Activated gamma-delta T cell (primary cell): ENCODE results near the gene SORBS2.

ENCODE experiments used
- DNase-seq: peaks from one replicate; lab custom pipeline; 2025; lab: John Stamatoyannopoulos, UW

SORBS2 gene

DNA sequence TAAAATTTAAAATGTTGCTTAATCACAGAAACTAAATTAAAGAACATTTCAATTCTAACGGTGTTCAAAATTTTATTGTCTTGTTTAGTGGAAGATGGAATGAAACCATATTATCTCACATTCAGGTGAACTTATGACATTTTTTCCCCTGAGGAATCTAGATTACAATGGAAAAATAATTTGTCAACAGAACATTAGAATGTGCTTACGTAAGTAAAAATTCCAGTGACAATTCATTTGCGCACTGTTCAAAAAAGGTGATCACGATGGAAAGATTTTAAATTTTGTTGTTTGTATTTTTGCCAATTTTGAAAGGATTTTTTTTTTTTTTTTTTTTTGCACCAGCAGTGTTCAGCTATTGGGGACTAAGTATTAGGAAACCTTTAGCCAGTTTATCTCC is 23.3 kb upstream of the SORBS2 start:
- no peak for DNase-seq

DNA sequence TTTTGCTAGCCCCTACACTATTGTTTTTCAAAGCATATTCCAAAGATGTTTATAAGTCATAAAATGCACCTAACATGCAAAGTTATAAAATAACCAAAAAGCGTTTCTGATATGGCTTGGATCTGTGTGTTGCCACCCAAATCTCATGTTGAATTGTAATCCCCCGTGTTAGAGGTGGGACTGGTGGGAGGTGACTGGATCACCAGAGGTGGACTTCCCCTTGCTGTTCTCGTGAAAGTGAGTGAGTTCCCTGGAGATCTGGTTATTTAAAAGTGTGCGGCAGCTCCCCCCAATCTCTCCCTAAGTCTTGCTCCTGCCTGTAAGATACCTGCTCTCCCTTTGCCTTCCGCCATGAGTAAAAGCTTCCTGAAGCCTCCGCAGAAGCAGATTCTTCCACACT is 22.8 kb upstream of the SORBS2 start:
- no peak for DNase-seq

DNA sequence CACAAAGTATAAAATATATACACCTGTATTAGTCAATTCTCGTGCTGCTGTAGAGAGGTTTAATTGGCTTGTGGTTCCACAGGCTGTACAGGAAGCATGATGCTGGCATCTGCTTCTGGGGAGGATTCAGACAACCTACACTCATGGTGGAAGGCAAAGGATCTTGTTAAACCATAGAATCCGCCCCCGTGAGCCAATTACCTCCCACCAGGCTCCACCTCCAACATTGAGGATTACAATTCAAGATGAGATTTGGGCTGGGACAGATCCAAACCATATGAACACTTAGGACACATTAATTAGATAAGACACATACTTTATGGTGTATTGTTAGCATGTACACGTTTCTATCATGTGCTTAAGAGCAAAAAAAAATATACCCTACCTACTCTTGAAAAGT is 22.1 kb upstream of the SORBS2 start:
- DNase-seq = no peak

DNA sequence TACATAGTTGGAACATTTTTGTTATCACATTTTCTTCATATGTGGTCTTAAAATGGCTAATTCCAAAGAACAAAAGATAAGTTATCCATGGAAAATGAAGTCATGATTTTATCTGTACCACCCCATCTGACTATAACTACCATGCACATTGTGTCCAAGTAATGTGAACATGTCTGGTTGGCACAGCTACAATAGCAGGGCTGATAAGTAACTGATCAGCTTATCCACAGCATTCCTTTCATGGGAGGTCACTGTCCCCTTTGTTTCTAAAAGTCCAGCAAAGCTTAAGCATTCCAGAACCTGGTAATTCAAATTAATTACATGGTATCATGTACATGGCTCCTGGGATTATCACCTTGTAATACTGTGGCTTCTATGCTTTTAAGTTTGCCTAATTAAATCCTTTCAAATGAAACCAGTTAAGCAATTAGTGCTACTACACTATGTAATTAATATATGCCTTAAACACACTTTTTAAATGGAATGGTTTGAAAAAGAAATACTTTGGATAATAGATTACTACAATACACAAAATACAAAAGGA is 21.1 kb upstream of the SORBS2 start:
- DNase-seq = no peak

DNA sequence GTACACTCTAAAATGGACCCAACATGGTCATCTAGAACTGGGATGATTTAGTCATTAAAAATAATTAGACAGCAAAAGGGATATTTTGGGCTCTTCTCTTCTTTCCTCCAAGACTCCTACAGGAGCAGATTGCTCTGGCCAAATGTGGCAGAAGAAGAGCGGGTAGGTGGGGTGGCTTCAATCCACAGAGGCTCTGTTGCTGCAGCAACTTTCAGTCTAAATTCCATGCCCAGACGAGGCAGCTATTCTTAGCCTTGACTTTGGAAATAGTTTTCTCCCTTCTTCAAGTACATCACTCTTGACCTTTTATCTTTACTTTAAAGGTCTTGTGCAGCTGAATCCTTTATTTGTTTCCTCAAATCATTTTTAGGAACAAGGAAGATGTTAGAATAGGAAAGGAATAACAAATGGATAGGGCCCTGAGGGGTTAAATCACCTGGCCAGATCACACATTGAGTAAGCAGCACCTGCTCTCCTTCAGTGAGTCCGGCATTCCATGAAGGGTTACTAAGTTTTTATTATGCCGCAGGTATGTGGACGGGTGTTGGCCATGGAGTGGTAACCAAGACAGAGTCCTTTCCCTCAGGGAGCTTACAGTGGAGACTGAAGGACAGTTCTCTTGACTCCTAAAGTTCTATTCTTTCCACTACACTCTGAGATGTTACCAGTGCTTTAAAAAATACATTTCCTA is 19.3 kb upstream of the SORBS2 start:
- no peak for DNase-seq

DNA sequence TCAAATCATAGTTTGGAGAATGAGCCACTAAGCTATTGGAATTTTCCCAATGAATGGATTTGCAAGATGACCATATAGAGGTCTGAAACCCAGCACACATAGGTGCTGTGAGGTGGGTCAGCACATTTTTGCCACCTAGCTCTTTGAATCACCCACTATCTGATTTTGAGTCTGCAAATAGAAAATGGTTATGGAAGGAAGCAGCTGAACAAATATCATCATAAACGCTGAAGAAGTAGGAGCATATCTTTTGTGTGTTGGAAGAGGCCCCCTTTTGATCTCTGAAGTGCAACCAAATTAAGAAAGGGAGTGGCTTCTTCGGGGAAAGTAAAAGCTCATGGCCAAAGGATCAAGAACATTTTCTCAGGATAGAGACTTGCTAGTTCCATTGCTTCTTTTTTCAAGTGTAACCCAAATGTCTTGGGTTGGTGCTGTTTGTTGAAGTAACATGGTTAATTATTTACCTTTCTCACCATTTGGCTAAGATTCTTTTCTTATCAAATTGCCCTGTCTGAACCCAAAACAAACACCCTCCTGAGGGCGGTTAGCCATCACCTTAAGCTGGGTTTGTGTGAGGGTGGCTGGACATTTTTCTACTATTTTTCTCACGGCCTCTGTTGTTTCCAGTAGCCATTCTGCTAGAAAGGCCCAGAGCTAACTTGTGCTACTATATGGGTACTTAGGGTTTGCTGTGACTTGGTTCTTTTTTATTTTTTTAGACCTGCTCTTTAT is 18.4 kb upstream of the SORBS2 start:
- no peak for DNase-seq

DNA sequence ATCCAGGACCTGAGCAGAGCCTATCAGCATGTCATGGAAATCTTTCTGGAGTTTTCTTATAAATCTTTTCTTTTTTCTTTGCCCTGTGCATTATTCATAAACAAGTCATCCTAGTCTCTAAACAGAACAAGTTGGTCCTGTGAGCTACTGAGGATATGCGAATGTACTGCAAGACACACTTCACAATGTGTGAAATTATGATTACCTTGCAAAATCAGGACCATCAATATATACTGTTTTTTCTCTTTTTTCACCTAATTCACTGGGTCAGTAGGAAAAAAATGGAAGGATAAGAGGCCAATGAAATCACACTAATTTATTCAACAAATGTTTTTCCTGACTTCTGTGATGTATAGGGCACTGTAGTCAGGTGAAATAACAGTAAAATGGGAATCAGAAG is 14.4 kb upstream of the SORBS2 start:
- no peak for DNase-seq

DNA sequence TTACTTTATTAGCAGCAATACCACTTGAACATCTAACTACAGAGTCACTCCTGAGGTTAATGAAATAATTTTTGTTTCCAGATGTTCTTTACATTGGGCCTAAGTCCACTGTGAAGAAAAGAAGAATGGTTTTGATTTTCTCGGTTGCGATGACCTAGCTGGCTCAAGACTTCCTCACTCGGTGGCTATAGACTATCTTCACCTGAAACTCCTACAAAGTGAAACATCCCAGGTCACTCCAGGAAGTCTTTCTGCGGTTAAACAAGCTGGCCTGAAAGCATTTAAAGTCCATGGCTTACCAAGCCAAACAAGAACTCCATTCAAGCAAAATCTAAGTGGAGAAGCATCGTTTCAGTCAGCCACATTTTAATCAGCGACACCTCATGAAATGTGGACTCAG is 13.7 kb upstream of the SORBS2 start:
- DNase-seq = no peak

DNA sequence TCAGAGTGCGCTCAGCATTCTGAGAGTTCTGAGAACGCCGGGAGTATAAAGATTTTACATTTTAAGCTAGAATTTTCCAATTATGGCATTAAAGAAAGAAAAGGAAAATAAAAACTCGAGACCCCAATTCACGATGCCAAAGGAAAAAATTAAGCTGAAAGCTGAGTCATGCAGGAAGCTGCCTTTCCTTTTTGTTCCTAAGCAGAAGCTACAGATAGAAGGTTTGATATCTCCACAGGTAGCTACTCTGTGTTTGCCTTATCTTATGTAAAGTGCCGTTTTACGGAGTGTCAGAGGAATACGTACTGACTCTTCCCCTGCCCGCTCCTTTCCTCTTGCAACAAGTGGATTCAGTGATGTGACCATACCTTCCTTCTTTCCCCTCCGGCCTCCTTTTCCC is 10.8 kb upstream of the SORBS2 start:
- no peak for DNase-seq

DNA sequence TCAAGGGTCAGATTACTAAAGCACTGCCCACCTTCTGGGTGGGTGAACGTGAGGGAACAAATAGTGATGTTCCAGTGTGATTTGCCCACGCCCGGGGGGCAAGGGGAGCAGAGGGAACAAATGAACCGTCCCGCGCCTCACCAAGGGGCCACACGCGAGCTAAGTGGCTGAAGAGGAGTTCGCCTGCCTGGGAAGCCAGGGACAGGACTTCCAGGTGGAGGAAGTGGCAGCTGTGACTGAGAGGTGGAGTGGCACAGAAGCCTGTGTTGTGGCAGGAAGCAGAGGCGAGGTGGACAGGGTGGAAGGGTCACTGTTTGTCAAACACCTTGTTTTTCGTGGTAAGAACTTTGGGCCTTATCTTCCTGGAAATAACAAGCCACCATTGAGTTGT is 9.0 kb upstream of the SORBS2 start:
- no peak for DNase-seq

DNA sequence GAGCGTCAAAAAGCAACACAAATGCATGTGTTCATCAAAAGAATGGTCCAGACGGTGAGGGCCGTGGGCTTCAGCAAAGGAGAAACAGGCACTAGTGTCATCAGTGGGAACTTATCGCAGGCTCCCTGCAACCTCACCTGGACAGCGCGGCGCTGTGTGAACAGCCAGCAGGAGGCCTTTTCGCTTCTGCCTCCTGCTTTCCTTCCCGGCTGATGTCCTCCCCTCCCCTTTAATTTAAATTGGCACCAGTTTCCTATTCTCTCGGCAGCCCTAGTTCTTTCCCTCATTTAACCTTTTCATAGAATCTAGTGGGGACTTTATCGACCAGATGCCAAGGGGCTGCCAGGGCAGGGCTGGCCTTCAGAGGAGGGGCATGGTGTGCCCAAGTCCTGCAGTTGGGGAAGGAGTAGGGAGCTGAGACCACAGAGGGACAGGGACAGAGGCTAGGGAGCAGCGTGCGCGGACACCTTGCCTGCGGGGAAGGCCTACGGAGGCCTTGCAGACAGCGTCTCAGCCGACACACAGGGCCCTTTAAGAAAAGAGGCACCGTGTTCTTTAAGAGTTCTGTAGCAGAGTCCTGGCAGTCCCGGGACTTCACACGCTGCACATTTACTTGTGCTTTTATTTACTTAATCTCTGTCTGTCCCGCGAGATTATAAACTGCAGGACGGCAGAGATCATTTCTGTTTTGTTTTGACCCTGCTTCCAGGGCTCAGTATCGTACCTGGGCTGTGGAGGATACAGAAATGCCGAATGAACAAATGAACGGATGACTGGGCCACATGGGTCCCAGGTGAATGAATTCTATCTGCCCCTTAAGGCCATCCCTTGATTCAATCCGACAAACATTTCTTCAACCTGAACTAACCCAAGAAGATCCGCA is 8.4 kb upstream of the SORBS2 start:
- DNase-seq = no peak

DNA sequence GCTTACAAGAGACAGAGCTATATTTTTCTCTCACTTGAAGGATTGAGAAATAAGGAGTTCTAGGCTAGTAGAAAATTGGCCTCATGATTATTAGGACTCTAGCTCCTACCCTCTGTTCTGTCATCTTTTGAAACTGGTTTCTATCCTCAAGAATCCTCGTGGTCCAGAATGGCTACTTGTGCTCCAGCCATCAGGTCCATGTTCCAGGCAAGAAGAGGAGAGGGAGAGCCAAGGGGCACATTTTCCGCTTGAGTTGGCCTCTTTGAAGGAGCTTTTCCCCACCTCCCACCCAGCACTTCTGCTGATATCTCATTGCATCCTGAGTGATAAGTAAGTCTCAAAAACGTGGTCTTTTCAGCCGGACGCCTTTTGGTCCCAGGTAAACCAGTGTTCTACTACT is 7.2 kb upstream of the SORBS2 start:
- no peak for DNase-seq

DNA sequence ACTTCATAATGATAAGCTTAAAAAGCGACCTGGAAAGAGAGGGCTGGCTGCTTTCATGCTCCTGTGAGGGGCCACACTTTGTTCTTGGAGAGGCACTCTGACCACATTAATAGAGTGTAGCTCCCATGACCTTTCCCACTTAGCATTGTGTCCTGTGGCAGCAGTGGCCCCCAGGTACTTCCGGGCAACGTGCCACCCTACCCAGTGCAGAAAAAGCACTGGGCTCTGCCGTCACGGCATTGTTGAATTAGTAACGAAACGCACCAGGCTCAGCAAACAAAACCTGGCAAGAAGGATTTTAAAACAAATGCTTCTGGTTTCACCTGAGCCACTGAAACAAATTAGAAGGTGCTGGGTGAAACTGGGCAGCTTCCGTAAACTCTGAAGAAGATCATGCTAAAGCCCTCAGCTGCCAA is 5.4 kb upstream of the SORBS2 start:
- DNase-seq = no peak

DNA sequence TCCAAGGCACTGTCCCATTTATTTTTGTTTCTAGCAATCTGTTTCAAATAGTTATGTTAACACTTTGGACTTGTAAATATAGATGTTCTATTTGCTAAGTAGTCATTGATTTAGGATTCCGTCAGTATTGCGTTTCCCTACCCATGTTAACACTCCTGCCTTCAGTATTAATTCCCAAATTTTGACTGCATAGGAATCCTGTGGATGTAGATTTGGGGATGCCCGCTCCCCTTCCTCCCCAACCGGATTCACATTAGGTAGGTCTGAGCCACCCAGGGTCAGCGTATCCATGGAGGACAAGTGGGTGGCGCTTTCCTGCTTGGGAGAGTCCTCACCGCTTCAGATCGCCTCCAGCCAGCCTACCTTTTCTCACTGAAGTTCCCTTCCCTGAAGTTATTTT is 1.1 kb upstream of the SORBS2 start:
- DNase-seq = no peak

DNA sequence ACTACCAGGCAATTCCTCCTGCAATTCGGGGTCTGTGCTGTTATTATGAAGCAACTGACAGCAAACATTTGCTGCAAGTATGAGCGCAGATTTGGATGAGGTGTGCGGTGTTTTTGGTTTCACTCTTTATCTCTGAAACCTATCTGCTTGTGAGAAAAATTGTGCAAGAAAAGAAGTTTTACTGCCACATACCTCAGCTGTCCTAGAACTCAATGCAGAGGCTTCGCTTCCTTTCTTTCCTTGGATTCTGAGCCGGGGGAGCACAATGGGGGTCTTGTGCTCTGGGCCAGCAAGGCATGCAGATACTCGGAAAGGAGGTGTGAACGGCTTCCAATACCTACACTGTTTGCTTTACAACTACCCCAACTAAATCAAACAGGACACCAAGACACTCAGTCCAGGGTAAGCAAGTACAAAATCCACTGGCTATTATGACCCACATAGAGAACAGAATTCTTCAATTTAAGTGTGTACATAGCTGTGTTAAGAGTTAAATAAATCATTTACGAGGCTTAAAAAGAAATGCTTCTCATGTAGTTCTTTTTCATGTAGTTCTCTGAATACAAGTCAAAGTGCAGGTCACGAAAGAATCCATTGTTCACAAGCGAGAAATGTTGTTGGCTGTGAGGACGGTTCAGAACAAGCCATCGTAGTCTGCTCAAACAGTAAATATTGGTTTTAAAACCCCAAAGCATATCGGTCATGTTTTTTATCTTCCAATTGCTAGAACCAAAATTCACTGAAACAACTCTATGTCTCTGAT is 1.1 kb downstream of the SORBS2 start:
- no peak for DNase-seq

DNA sequence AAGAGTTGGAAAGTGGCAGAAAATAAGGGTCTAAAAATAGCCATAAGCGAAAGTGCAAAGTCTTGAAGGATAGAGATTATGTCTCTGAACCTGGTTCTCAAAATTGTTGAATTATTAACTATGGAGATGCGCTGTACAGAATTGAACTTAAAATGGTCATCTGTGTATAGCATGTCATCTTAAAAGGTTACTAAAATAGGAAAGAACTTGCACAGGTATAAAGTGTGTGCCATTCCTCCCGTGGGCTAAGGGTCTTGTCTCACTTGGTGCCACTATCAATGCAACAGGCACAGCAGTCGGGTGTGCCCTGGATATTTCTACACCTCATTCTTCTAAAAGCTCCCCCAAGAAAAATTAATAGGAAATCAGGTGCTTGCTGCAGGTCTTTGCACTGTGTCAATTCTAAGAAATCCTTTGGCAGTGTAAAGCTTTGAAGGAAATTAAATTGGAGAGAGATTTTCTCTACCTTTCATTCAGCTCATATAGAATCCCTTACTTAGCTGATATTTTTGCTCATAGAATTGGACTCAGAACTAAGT is 2.4 kb downstream of the SORBS2 start:
- no peak for DNase-seq

DNA sequence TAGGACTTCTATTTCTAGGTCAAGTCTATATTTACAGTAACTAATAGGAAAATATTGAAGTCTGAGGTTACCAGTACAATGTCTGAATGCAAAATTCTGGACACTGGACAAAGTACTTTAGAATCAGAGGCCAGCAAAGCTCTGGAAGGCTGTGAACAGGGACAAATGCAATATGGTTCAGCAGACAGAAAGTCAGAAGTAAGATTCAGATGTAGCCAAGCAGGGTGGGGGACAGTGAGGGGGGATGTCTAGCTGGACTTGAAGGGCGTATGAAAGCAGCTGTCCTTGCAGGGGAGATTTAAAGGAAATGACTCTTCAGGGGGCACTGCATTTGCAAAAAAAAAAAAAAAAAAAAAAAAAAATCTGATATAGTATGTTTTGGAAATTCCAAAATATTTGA is 2.9 kb downstream of the SORBS2 start:
- DNase-seq = no peak

DNA sequence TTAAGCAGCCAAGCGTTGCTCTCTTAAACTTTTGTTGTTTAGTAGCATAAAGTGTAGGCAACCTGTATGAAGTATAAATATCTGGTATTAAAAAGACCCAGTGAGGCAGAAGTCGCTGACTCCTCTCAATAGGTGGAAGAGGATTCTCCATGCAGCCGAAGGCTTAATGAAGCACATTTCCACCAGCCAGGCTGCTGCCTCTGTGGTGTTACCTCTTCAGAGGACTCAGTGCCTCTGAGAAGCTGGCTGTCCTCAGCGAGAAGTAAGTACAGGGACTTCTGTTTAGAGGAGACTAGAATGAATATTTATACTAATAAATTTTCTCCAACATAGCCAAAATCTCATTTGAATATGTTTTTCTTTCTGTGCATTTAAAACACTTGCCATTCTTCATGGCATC is 6.0 kb downstream of the SORBS2 start:
- no peak for DNase-seq

DNA sequence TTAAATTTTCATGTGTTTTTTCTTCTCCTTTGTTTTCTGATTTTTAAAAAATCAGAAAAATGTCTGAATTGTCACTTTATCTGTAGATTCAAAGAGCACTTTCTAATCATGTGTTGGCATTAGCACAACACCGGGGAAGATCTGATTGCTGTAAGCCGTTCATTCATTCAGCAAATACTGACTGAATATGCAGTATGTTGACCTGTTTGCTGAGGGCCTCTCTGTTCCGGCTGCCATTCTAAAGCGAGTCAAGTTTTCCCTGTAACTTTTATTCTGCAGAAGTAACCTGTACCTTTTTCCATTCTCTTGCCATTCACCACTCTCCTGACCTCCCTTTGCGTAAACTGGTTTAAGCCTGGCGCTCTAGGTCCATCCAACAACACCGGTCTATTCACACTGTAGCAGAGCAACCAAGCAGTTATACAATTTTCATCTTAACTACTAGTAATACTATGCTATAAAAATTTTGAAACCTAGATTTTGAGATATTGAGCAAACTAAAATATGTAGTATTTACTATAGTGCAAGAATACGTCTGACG is 6.7 kb downstream of the SORBS2 start:
- DNase-seq = no peak

DNA sequence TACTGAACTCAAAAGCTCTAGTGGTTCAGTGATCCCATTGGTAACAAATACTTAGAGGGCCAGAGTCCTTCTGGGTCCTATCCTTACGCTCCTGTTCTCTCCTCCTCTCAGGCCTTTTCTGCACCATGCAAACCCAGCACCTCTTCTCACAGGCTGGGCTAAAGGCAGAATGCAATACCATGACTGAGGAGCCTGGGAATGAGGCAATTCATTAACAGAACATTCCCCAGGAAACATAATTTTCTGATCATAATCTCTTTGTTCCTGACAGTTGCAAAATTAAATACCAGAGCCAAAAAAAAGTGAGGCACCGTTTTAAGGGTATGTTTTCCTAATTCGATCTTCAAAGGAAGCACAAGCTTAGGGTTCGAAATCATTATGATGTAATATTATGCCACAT is 9.0 kb downstream of the SORBS2 start:
- DNase-seq = no peak

DNA sequence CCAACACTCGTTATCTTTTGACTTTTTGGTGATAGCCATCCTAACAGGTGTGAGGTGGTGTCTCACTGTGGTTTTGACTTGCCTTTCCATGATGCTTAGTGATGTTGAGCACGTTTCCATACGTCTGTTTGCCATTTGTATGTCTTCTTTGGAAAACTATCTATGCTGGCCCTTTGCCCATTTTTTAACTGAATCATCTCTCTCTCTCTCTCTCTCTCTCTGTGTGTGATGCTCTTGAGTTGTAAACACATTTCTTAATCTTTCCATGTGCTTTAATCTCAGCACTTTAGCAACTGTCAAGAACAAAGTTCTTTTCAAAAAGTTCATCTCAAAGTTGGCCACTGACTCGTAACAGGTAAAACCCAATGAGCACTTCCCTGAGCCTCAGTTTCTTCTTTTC is 10.5 kb downstream of the SORBS2 start:
- DNase-seq = no peak
